NK-92 (cell line): Measurements from ENCODE around the gene TPGS2.
"Not testable (repeated sequence)": the region's sequence is repeated elsewhere in the genome, so short reads cannot be mapped to it uniquely, and the experiment has no call there.

Source experiments
- DNase-seq: peaks from one replicate; lab custom pipeline; 2025; ENCODE audit not compliant: unreplicated experiment; lab: John Stamatoyannopoulos, UW

The TPGS2 gene

GRCh38 chr18:36777566-36777965 is 51.2 kb downstream of the TPGS2 start:
- no peak for DNase-seq

- DNase-seq = no peak
Observed at GRCh38 chr18:36776650-36777049, 52.2 kb downstream of the TPGS2 start.

- no peak for DNase-seq
Observed at GRCh38 chr18:36775396-36775795, 53.4 kb downstream of the TPGS2 start.

- no peak for DNase-seq
Observed at GRCh38 chr18:36772241-36772723, 56.5 kb downstream of the TPGS2 start.

- DNase-seq = no peak
Observed at GRCh38 chr18:36771245-36771644, 57.6 kb downstream of the TPGS2 start.

- no peak for DNase-seq
Observed at GRCh38 chr18:36770315-36770946, 58.4 kb downstream of the TPGS2 start.

GRCh38 chr18:36769611-36770314 is 59.0 kb downstream of the TPGS2 start:
- no peak for DNase-seq

GRCh38 chr18:36769172-36769571 is 59.6 kb downstream of the TPGS2 start:
- DNase-seq = no peak

GRCh38 chr18:36766836-36767235 is 62.0 kb downstream of the TPGS2 start:
- no peak for DNase-seq

- DNase-seq = not testable (repeated sequence)
Observed at GRCh38 chr18:36762965-36763364, 65.8 kb downstream of the TPGS2 start.

- no peak for DNase-seq
Observed at GRCh38 chr18:36762074-36762473, 66.7 kb downstream of the TPGS2 start.

- no peak for DNase-seq
Observed at GRCh38 chr18:36761186-36761698, 67.6 kb downstream of the TPGS2 start.

- no peak for DNase-seq
Observed at GRCh38 chr18:36760598-36760997, 68.2 kb downstream of the TPGS2 start.

- DNase-seq = no peak
Observed at GRCh38 chr18:36759167-36759776, 69.5 kb downstream of the TPGS2 start.

- no peak for DNase-seq
Observed at GRCh38 chr18:36758623-36759022, 70.2 kb downstream of the TPGS2 start.

- no peak for DNase-seq
Observed at GRCh38 chr18:36757991-36758390, 70.8 kb downstream of the TPGS2 start.

GRCh38 chr18:36757081-36757480 is 71.7 kb downstream of the TPGS2 start:
- no peak for DNase-seq

GRCh38 chr18:36756242-36756641 is 72.6 kb downstream of the TPGS2 start:
- DNase-seq = no peak

GRCh38 chr18:36752929-36753865 is 75.6 kb downstream of the TPGS2 start:
- DNase-seq = no peak

- DNase-seq = no peak
Observed at GRCh38 chr18:36745219-36745975, 83.4 kb downstream of the TPGS2 start.
